ENCODE data around the gene OR13C8.

DNA sequence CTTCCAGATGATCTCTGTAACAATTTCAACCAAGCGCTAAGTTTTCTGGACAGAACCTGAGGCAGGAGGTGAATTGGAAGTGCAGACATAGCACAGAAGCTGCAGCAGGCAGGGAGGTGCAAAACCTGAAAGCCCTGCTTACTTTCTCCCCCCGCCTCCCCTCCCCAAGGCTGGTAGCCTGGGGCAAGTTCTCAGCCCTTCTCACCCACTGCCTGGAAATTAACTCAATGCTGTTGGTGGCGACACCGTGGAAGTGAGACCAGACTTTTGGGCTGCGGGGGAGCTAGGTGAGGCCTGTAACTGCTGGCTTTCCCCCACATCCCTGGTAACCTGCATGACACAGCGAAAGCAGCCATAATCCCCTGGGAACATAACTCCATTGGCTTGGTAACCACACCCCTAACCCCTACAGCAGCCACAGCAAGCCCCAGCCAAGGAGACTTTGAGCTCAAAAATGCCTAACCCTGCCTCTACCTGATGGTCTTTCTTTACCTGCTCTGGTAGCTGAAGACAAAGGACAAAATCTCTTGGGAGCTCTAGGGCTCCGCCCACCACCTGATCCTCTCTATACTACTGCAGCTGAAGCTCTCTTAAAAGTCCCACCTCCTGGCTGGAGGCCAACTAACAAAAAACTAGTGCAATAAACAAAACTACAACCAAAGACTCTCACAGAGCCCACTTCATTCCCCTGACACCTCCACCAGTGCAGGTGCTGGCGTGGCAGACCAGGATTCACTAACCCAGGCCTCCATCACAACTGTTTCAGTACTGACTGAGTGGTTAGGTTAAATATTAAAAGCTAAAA, 11.9 kb upstream of the OR13C8 start:
- TF ChIP-seq POLR2AphosphoS5 (IDR thresholded peaks at IDR 0.05; ENCODE audit: low read depth, low read length) (no peak), TAF1 (IDR thresholded peaks at IDR 0.05; ENCODE audit: borderline replicate concordance, insufficient read depth, low read length) (no peak)
